Epithelial cell of proximal tubule (primary cell): ENCODE results near the gene NF1. TPM values are rescaled to one million over a fixed set of nuclear protein-coding genes. Genes with fewer than 3 reads are reported as not detected.

Source experiments
- DNase-seq: peaks from one replicate; pipeline ENCODE4 v3.0.0-alpha.2; 2011; ENCODE audit warnings: low read depth
- H3K4me3 ChIP-seq: 2 replicates; pipeline ENCODE4 v1.5.1; 2011; ENCODE audit warnings: low read depth, mild to moderate bottlenecking, low read length
- CTCF ChIP-seq: conservative IDR thresholded peaks from 2 replicates; pipeline ENCODE4 v1.5.1; 2012; ENCODE audit warnings: low read depth, mild to moderate bottlenecking, low read length
- total RNA-seq: library from RNA; depleted of rRNA; stranded (reverse); fragments of >200 nt; gene quantifications from 2 replicates; pipeline ENCODE4 v1.2.3, GENCODE V29; 2015

Gene NF1
- total RNA-seq, 1 donor from 2014 or later: 40.2 TPM

- TF ChIP-seq CTCF: no peak
- DNase-seq: no peak
Measured at GRCh38 chr17:31294231-31294630, 199.5 kb downstream of the NF1 start.

GRCh38 chr17:31294820-31295488 lies 200.2 kb downstream of the NF1 start:
- DNase-seq: no peak
- H3K4me3 ChIP-seq: no peak overlapping the region
- TF ChIP-seq CTCF: no peak

More at GRCh38 chr17:31294231-31294630, 199.5 kb downstream of the NF1 start:
- no peak overlapping the region for H3K4me3 ChIP-seq

GRCh38 chr17:31295489-31295871 lies 200.7 kb downstream of the NF1 start:
- TF ChIP-seq CTCF: no peak
- DNase-seq: no peak
- no peak overlapping the region for H3K4me3 ChIP-seq

GRCh38 chr17:31296142-31296541 lies 201.4 kb downstream of the NF1 start:
- TF ChIP-seq CTCF: no peak
- H3K4me3 ChIP-seq: no peak overlapping the region
- DNase-seq: no peak

- H3K4me3 ChIP-seq: no peak within 1 kb of the TSS
- DNase-seq: no peak
- no peak for TF ChIP-seq CTCF
Measured at GRCh38 chr17:31297090-31297489, 202.3 kb downstream of the NF1 start, which contains the start of gene OMG. Gene OMG, minus strand, starts transcription at chr17:31297239. Its CDS starts 908 bp downstream, at chr17:31296331.

- TF ChIP-seq CTCF: no peak
- H3K4me3 ChIP-seq: no peak overlapping the region
- no peak for DNase-seq
Measured at GRCh38 chr17:31299624-31300023, 204.8 kb downstream of the NF1 start.

- no peak for TF ChIP-seq CTCF
- no peak overlapping the region for H3K4me3 ChIP-seq
- DNase-seq: no peak
Measured at GRCh38 chr17:31307640-31308039, 212.9 kb downstream of the NF1 start.
